Liver (tissue), 9 donors: ENCODE results near the gene PTPRN2. TPM values are rescaled to one million over a fixed set of nuclear protein-coding genes. Genes with fewer than 3 reads are reported as not detected.

ENCODE experiments used
- DNase-seq: peaks from one replicate; pipeline ENCODE4 v3.0.0-alpha.2; 2017; ENCODE audit warnings: low spot score
- H3K27ac ChIP-seq, 2 donors: one replicate each; pipeline ENCODE4 v1.7.0; 2013; ENCODE audit warnings: inconsistent platforms in 2 of 2, low read length in 2 of 2, control low read depth in 1 of 2, low read depth in 1 of 2, mild to moderate bottlenecking in 1 of 2
- H3K27me3 ChIP-seq, 4 donors: one replicate each; pipeline versions ENCODE4 v1.6.1 to v1.7.0; 2013; ENCODE audit warnings: low read length in 3 of 4, inconsistent platforms in 1 of 4, mild to moderate bottlenecking in 1 of 4, moderate library complexity in 1 of 4; ENCODE audit not compliant: control insufficient read depth in 4 of 4, insufficient read depth in 4 of 4
- H3K36me3 ChIP-seq, 4 donors: one replicate each; pipeline versions ENCODE4 v1.6.1 to v1.7.0; 2013; ENCODE audit warnings: low read length in 3 of 4, mild to moderate bottlenecking in 3 of 4, low read depth in 1 of 4, moderate library complexity in 1 of 4; ENCODE audit not compliant: control insufficient read depth in 4 of 4, insufficient read depth in 3 of 4
- H3K4me1 ChIP-seq, 4 donors: one replicate each; pipeline versions ENCODE4 v1.6.1 to v1.7.0; 2013; ENCODE audit warnings: low read length in 3 of 4, mild to moderate bottlenecking in 3 of 4, moderate library complexity in 1 of 4; ENCODE audit not compliant: control insufficient read depth in 4 of 4, insufficient read depth in 4 of 4
- H3K4me3 ChIP-seq, 3 donors: one replicate each; pipeline versions ENCODE4 v1.6.1 to v1.7.0; 2013; ENCODE audit warnings: low read length in 3 of 3, control low read depth in 1 of 3, low read depth in 1 of 3, mild to moderate bottlenecking in 1 of 3
- H3K9ac ChIP-seq, 2 donors: one replicate each; pipeline ENCODE4 v1.7.0; 2013; ENCODE audit warnings: low read length in 2 of 2, mild to moderate bottlenecking in 2 of 2, moderate library complexity in 2 of 2, control low read depth in 1 of 2, low read depth in 1 of 2
- H3K9me3 ChIP-seq, 4 donors: one replicate each; pipeline versions ENCODE4 v1.6.1 to v1.7.0; 2013; ENCODE audit warnings: low read length in 3 of 4; ENCODE audit not compliant: control insufficient read depth in 4 of 4
- ATF3 ChIP-seq: IDR thresholded peaks from 2 replicates; pipeline ENCODE4 v1.6.1; 2016; ENCODE audit warnings: antibody characterized with exemption
- EGR1 ChIP-seq, 2 donors: IDR thresholded peaks; 2 replicates each; pipeline ENCODE4 v1.6.1; 2016 to 2018; ENCODE audit warnings: antibody characterized with exemption in 2 of 2, low read depth in 2 of 2
- FOXA1 ChIP-seq: IDR thresholded peaks from 2 replicates; pipeline ENCODE4 v1.6.1; 2016; ENCODE audit warnings: antibody characterized with exemption
- FOXA2 ChIP-seq: IDR thresholded peaks from 2 replicates; pipeline ENCODE4 v1.6.1; 2016; ENCODE audit warnings: antibody characterized with exemption
- GABPA ChIP-seq, 2 donors: IDR thresholded peaks in 1 of 2; conservative IDR thresholded peaks in 1 of 2; 2 replicates each; pipeline ENCODE4 v1.6.1; 2016; ENCODE audit warnings: antibody characterized with exemption in 2 of 2, mild to moderate bottlenecking in 1 of 2, moderate library complexity in 1 of 2
- HNF4A ChIP-seq, 2 donors: conservative IDR thresholded peaks; 2 replicates each; pipeline ENCODE4 v1.6.1; 2016; ENCODE audit warnings: antibody characterized with exemption in 2 of 2, mild to moderate bottlenecking in 2 of 2
- HNF4G ChIP-seq: IDR thresholded peaks from 2 replicates; pipeline ENCODE4 v1.6.1; 2016; ENCODE audit warnings: antibody characterized with exemption
- JUND ChIP-seq, 2 donors: IDR thresholded peaks; 2 replicates each; pipeline ENCODE4 v1.6.1; 2016; ENCODE audit warnings: antibody characterized with exemption in 2 of 2
- NR2F2 ChIP-seq: IDR thresholded peaks from 2 replicates; pipeline ENCODE4 v1.6.1; 2016; ENCODE audit warnings: antibody characterized with exemption
- RAD21 ChIP-seq, 2 donors: IDR thresholded peaks; 2 replicates each; pipeline ENCODE4 v1.6.1; 2016; ENCODE audit warnings: antibody characterized with exemption in 2 of 2, mild to moderate bottlenecking in 2 of 2
- RXRA ChIP-seq, 2 donors: IDR thresholded peaks; 2 replicates each; pipeline ENCODE4 v1.6.1; 2017 to 2018; ENCODE audit warnings: antibody characterized with exemption in 2 of 2, mild to moderate bottlenecking in 1 of 2
- SP1 ChIP-seq: IDR thresholded peaks from 2 replicates; pipeline ENCODE4 v1.6.1; 2018; ENCODE audit warnings: antibody characterized with exemption, mild to moderate bottlenecking
- TAF1 ChIP-seq: conservative IDR thresholded peaks from 2 replicates; pipeline ENCODE4 v1.6.1; 2016; ENCODE audit warnings: antibody characterized with exemption, mild to moderate bottlenecking
- YY1 ChIP-seq: IDR thresholded peaks from 2 replicates; pipeline ENCODE4 v1.6.1; 2016; ENCODE audit warnings: antibody characterized with exemption, mild to moderate bottlenecking
- ZBTB33 ChIP-seq: IDR thresholded peaks from 2 replicates; pipeline ENCODE4 v1.6.1; 2016; ENCODE audit warnings: antibody characterized with exemption
- WGBS: extraction: QIAGEN DNeasy Blood & Tissue Kit; methylation state at CpG from one replicate; pipeline ENCODE4 v1.1.7; 2013; 5-methylcytosine and 5-hydroxymethylcytosine counted together
- polyA plus RNA-seq, 2 donors: library from polyadenylated mRNA; stranded (reverse) in 1 of 2; unstranded in 1 of 2; fragments of 200-250 nt in 1 of 2; fragments of >200 nt in 1 of 2; fragmentation: Nextera tagmentation in 1 of 2; extraction: Ambion mirVana in 1 of 2; gene quantifications; one replicate each; pipeline versions ENCODE4 v1.2.1 to v1.2.3, GENCODE V29; 2013 to 2015
- total RNA-seq, 2 donors: library from RNA; depleted of rRNA; stranded (reverse); fragments of >200 nt; gene quantifications; one replicate each; pipeline ENCODE4 v1.2.3, GENCODE V29; 2014
- TF ChIP-seq, protein P1 (sequence below): IDR thresholded peaks from 2 replicates; pipeline ENCODE4 v1.6.1; 2016; ENCODE audit warnings: antibody characterized with exemption
- TF ChIP-seq, protein P2 (sequence below): IDR thresholded peaks from 2 replicates; pipeline ENCODE4 v1.6.1; 2016; ENCODE audit warnings: antibody characterized with exemption, mild to moderate bottlenecking
- TF ChIP-seq, protein P3 (sequence below): fragments of 150-350 bp; IDR thresholded peaks from 2 replicates; pipeline ENCODE4 v1.5.1; 2017; ENCODE audit warnings: improper control_type of control experiment, low read depth, low read length; ENCODE audit not compliant: missing input control
- donor health status: healthy.
- donor health status: healthy.
- donor health status: healthy.
- donor health status: healthy.
- donor health status: healthy.

PTPRN2 gene
- total and polyA plus RNA-seq, 4 donors, result 0.75 to 1.9 (median 1.1) TPM

- H3K4me3 ChIP-seq, result no peak overlapping the region
- TF ChIP-seq YY1 (no peak), EGR1 (IDR thresholded peaks at IDR 0.05; ENCODE audit: low read depth in 2 of 2) (no peak)
- TF ChIP-seq, protein P1, sequence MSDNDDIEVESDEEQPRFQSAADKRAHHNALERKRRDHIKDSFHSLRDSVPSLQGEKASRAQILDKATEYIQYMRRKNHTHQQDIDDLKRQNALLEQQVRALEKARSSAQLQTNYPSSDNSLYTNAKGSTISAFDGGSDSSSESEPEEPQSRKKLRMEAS, result no peak
- H3K27me3 ChIP-seq, result no peaks in the 10 kb centered on the region
- DNase-seq, result no peak
- WGBS, result 92% methylated on average over 49 of the region's 50 CpGs
- no peaks in the 10 kb centered on the region for H3K36me3 ChIP-seq
- H3K4me1 ChIP-seq, result no peaks in the 10 kb centered on the region
- H3K9me3 ChIP-seq, result no peaks in the 10 kb centered on the region
- no peak overlapping the region for H3K9ac ChIP-seq
- no peak overlapping the region for H3K27ac ChIP-seq
Measured at GRCh38 chr7:158484801-158485531, 102.7 kb downstream of the PTPRN2 start.

GRCh38 chr7:158482480-158482879 is 105.1 kb downstream of the PTPRN2 start:
- H3K4me3 ChIP-seq, result no peak overlapping the region
- H3K9me3 ChIP-seq, result no peaks in the 10 kb centered on the region
- 86% methylated on average over 3 of the region's 3 CpGs for WGBS
- H3K4me1 ChIP-seq, result no peaks in the 10 kb centered on the region
- H3K36me3 ChIP-seq, result no peaks in the 10 kb centered on the region
- no peak overlapping the region for H3K9ac ChIP-seq
- DNase-seq, result no peak
- H3K27me3 ChIP-seq, result no peaks in the 10 kb centered on the region
- H3K27ac ChIP-seq, result no peak overlapping the region
- TF ChIP-seq NR2F2, result no peak
- TF ChIP-seq, protein P2, sequence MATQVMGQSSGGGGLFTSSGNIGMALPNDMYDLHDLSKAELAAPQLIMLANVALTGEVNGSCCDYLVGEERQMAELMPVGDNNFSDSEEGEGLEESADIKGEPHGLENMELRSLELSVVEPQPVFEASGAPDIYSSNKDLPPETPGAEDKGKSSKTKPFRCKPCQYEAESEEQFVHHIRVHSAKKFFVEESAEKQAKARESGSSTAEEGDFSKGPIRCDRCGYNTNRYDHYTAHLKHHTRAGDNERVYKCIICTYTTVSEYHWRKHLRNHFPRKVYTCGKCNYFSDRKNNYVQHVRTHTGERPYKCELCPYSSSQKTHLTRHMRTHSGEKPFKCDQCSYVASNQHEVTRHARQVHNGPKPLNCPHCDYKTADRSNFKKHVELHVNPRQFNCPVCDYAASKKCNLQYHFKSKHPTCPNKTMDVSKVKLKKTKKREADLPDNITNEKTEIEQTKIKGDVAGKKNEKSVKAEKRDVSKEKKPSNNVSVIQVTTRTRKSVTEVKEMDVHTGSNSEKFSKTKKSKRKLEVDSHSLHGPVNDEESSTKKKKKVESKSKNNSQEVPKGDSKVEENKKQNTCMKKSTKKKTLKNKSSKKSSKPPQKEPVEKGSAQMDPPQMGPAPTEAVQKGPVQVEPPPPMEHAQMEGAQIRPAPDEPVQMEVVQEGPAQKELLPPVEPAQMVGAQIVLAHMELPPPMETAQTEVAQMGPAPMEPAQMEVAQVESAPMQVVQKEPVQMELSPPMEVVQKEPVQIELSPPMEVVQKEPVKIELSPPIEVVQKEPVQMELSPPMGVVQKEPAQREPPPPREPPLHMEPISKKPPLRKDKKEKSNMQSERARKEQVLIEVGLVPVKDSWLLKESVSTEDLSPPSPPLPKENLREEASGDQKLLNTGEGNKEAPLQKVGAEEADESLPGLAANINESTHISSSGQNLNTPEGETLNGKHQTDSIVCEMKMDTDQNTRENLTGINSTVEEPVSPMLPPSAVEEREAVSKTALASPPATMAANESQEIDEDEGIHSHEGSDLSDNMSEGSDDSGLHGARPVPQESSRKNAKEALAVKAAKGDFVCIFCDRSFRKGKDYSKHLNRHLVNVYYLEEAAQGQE, result no peak
- TF ChIP-seq FOXA2, result no peak
- no peak for TF ChIP-seq YY1
- TF ChIP-seq HNF4G, result no peak
- no peak for TF ChIP-seq HNF4A (conservative IDR thresholded peaks at IDR 0.05)
- no peak for TF ChIP-seq RAD21 (IDR thresholded peaks at IDR 0.05)
- TF ChIP-seq ZBTB33, result no peak
- no peak for TF ChIP-seq FOXA1
- no peak for TF ChIP-seq ATF3
- TF ChIP-seq GABPA (IDR thresholded peaks at IDR 0.05 in 1 of 2, conservative IDR thresholded peaks at IDR 0.05 in 1 of 2), result no peak
- TF ChIP-seq, protein P3, sequence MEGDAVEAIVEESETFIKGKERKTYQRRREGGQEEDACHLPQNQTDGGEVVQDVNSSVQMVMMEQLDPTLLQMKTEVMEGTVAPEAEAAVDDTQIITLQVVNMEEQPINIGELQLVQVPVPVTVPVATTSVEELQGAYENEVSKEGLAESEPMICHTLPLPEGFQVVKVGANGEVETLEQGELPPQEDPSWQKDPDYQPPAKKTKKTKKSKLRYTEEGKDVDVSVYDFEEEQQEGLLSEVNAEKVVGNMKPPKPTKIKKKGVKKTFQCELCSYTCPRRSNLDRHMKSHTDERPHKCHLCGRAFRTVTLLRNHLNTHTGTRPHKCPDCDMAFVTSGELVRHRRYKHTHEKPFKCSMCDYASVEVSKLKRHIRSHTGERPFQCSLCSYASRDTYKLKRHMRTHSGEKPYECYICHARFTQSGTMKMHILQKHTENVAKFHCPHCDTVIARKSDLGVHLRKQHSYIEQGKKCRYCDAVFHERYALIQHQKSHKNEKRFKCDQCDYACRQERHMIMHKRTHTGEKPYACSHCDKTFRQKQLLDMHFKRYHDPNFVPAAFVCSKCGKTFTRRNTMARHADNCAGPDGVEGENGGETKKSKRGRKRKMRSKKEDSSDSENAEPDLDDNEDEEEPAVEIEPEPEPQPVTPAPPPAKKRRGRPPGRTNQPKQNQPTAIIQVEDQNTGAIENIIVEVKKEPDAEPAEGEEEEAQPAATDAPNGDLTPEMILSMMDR, result no peak
- TF ChIP-seq TAF1, result no peak
- TF ChIP-seq RXRA (IDR thresholded peaks at IDR 0.05), result no peak
- no peak for TF ChIP-seq SP1
- TF ChIP-seq EGR1 (IDR thresholded peaks at IDR 0.05; ENCODE audit: low read depth in 2 of 2), result no peak
- TF ChIP-seq, protein P1, result no peak
- no peak for TF ChIP-seq JUND (IDR thresholded peaks at IDR 0.05)
